SK-N-SH (cell line): ENCODE data around the gene LARP1. TPM values are rescaled to one million over a fixed set of nuclear protein-coding genes. Genes with fewer than 3 reads are reported as not detected.

ENCODE experiments used
- CTCF ChIA-PET: fragments of 300-600, 350-600 bp; formaldehyde crosslinking; extraction: SDS; loops from one replicate; lab custom pipeline; 2021; lab: Yijun Ruan, JAX
- POLR2A ChIA-PET: fragments of 350-600 bp; sonication (Branson Sonifier 250); formaldehyde crosslinking; extraction: SDS; loops from one replicate; lab custom pipeline; 2020; ENCODE audit warnings: antibody characterized with exemption, inconsistent platforms; lab: Yijun Ruan, JAX
- DNase-seq: peaks from one replicate; pipeline ENCODE4 v3.0.0; 2012
- H2AFZ ChIP-seq: fragments of 200-600 bp; sonication (generic); 2 replicates; pipeline ENCODE4 v1.8.1; 2016; ENCODE audit warnings: antibody characterized with exemption, mild to moderate bottlenecking, low read depth
- H3F3A ChIP-seq: fragments of 200-600 bp; sonication (generic); replicated peaks from 2 replicates; pipeline ENCODE3; 2016; ENCODE audit warnings: antibody characterized with exemption, mild to moderate bottlenecking; ENCODE audit not compliant: insufficient read depth
- H3K27ac ChIP-seq, 2 experiments: fragments of 200-500 bp in 1 of 2; fragments of 200-600 bp in 1 of 2; sonication (Bioruptor generic) in 1 of 2; sonication (generic), shearing (Covaris generic) in 1 of 2; 2 replicates each; pipeline versions ENCODE4 v1.5.1 to v1.6.1; 2014 to 2016; ENCODE audit warnings: low read depth in 2 of 2, inconsistent platforms in 1 of 2, low read length in 1 of 2, mild to moderate bottlenecking in 1 of 2, mixed read lengths in 1 of 2
- H3K27me3 ChIP-seq: fragments of 200-600 bp; sonication (generic), shearing (Covaris generic); 2 replicates; pipeline ENCODE4 v1.6.1; 2016; ENCODE audit warnings: mixed run types; ENCODE audit not compliant: insufficient read depth
- H3K36me3 ChIP-seq, 2 experiments: fragments of 200-500 bp in 1 of 2; fragments of 200-600 bp in 1 of 2; sonication (Bioruptor generic) in 1 of 2; sonication (generic) in 1 of 2; replicated peaks in 1 of 2; 2 replicates each; pipeline versions ENCODE3 to v1.5.1; 2014 to 2016; ENCODE audit warnings: low read length in 1 of 2, mild to moderate bottlenecking in 1 of 2; ENCODE audit not compliant: insufficient read depth in 2 of 2, control insufficient read depth in 1 of 2
- H3K4me1 ChIP-seq, 2 experiments: fragments of 200-500 bp in 1 of 2; fragments of 200-600 bp in 1 of 2; sonication (Bioruptor generic) in 1 of 2; sonication (generic), shearing (Covaris generic) in 1 of 2; 2 replicates each; pipeline versions ENCODE4 v1.5.1 to v1.6.1; 2014 to 2016; ENCODE audit warnings: low read depth in 1 of 2, low read length in 1 of 2, mixed run types in 1 of 2; ENCODE audit not compliant: insufficient read depth in 2 of 2, control insufficient read depth in 1 of 2
- H3K4me2 ChIP-seq: fragments of 200-600 bp; sonication (generic), shearing (Covaris generic); 2 replicates; pipeline ENCODE4 v1.6.1; 2017; ENCODE audit warnings: mixed run types
- H3K4me3 ChIP-seq, 2 experiments: fragments of 200-500 bp in 1 of 2; fragments of 200-600 bp in 1 of 2; sonication (Bioruptor generic) in 1 of 2; sonication (generic), shearing (Covaris generic) in 1 of 2; 2 replicates each; pipeline versions ENCODE4 v1.5.1 to v1.8.1; 2014 to 2016; ENCODE audit warnings: low read depth in 2 of 2, inconsistent platforms in 1 of 2, low read length in 1 of 2, mild to moderate bottlenecking in 1 of 2, mixed read lengths in 1 of 2, moderate library complexity in 1 of 2
- H3K79me2 ChIP-seq: fragments of 200-600 bp; sonication (generic); 2 replicates; pipeline ENCODE4 v1.8.1; 2017; ENCODE audit warnings: mild to moderate bottlenecking; ENCODE audit not compliant: insufficient read depth
- H3K9ac ChIP-seq: fragments of 200-600 bp; sonication (generic); 2 replicates; pipeline ENCODE4 v1.6.1; 2017; ENCODE audit warnings: mixed run types
- H3K9me2 ChIP-seq: fragments of 200-600 bp; sonication (generic); 2 replicates; pipeline ENCODE4 v1.6.1; 2017; ENCODE audit warnings: mixed run types
- H3K9me3 ChIP-seq: fragments of 200-600 bp; sonication (generic); 2 replicates; pipeline ENCODE4 v1.6.1; 2017; ENCODE audit warnings: mixed run types, mild to moderate bottlenecking, moderate library complexity
- H4K20me1 ChIP-seq: fragments of 200-600 bp; sonication (generic); 2 replicates; pipeline ENCODE4 v1.6.1; 2017; ENCODE audit warnings: mild to moderate bottlenecking, mixed run types; ENCODE audit not compliant: insufficient read depth
- CHD2 ChIP-seq: fragments of 150-350 bp; IDR thresholded peaks from 2 replicates; pipeline ENCODE4 v1.6.1; 2018; ENCODE audit warnings: low read length; ENCODE audit not compliant: partially characterized antibody
- ELF1 ChIP-seq: IDR thresholded peaks from 2 replicates; pipeline ENCODE4 v1.4.0; 2012
- EP300 ChIP-seq, 2 experiments: IDR thresholded peaks; 2 replicates each; pipeline versions ENCODE4 v1.4.0 to v1.6.1; 2012; ENCODE audit warnings: borderline replicate concordance in 1 of 2, low read depth in 1 of 2, low read length in 1 of 2
- EZH2phosphoT487 ChIP-seq: fragments of 200-600 bp; sonication (generic); IDR thresholded peaks from 2 replicates; pipeline ENCODE4 v1.6.1; 2017; ENCODE audit warnings: low read depth, mixed run types, mild to moderate bottlenecking, antibody characterized with exemption, moderate library complexity, borderline replicate concordance
- FOXJ3 ChIP-seq: sonication (generic); formaldehyde crosslinking; IDR thresholded peaks from 2 replicates; pipeline ENCODE4 v1.5.1; 2020; ENCODE audit warnings: mild to moderate bottlenecking, missing genetic modification reagents
- GATA2 ChIP-seq: sonication (generic); formaldehyde crosslinking; IDR thresholded peaks from 2 replicates; pipeline ENCODE4 v1.5.0; 2020; ENCODE audit warnings: mild to moderate bottlenecking, missing genetic modification reagents
- JUND ChIP-seq: IDR thresholded peaks from 2 replicates; pipeline ENCODE4 v1.4.0; 2012
- MXI1 ChIP-seq: IDR thresholded peaks from 2 replicates; pipeline ENCODE4 v1.6.1; 2012; ENCODE audit warnings: mild to moderate bottlenecking, low read depth, low read length, improper control_type of control experiment
- RAD21 ChIP-seq: IDR thresholded peaks from 2 replicates; pipeline ENCODE4 v1.6.1; 2012; ENCODE audit warnings: mild to moderate bottlenecking, low read length
- RXRA ChIP-seq: IDR thresholded peaks from 2 replicates; pipeline ENCODE4 v1.4.0; 2012; ENCODE audit warnings: low read depth, mild to moderate bottlenecking, borderline replicate concordance
- TAF1 ChIP-seq: IDR thresholded peaks from 2 replicates; pipeline ENCODE4 v1.6.1; 2012; ENCODE audit warnings: low read depth, mild to moderate bottlenecking, low read length, moderate library complexity, borderline replicate concordance
- TCF12 ChIP-seq: IDR thresholded peaks from 2 replicates; pipeline ENCODE4 v1.4.0; 2012
- TEAD4 ChIP-seq: IDR thresholded peaks from 2 replicates; pipeline ENCODE4 v1.4.0; 2012; ENCODE audit warnings: mild to moderate bottlenecking, borderline replicate concordance; ENCODE audit not compliant: insufficient read depth
- YY1 ChIP-seq: IDR thresholded peaks from 2 replicates; pipeline ENCODE4 v1.4.0; 2012; ENCODE audit warnings: low read depth, mild to moderate bottlenecking
- WGBS: methylation state at CpG from one replicate; pipeline ENCODE4 v1.1.6; 2017; ENCODE audit warnings: low lambda C conversion rate; 5-methylcytosine and 5-hydroxymethylcytosine counted together
- polyA plus RNA-seq, 3 experiments: library from polyadenylated mRNA; depleted of rRNA; stranded (reverse); fragments of >200 nt; gene quantifications; 2 replicates each; pipeline ENCODE4 v1.2.3, GENCODE V29; 2012
- TF ChIP-seq, protein P1 (sequence below): IDR thresholded peaks from 2 replicates; pipeline ENCODE4; 2012
- TF ChIP-seq, protein P2 (sequence below): fragments of 150-350 bp; IDR thresholded peaks from 2 replicates; pipeline ENCODE4 v1.6.1; 2017; ENCODE audit warnings: antibody characterized with exemption, low read length, low read depth, borderline replicate concordance
- TF ChIP-seq, protein P3 (sequence below): IDR thresholded peaks from 2 replicates; pipeline ENCODE4 v1.4.0; 2012; ENCODE audit warnings: low read depth, borderline replicate concordance
- TF ChIP-seq, protein P4 (sequence below): fragments of 150-350 bp; IDR thresholded peaks from 2 replicates; pipeline ENCODE4 v1.6.1; 2016; ENCODE audit warnings: mild to moderate bottlenecking, low read depth, low read length
- TF ChIP-seq, protein P5 (sequence below): IDR thresholded peaks from 2 replicates; pipeline ENCODE4 v1.4.0; 2012; ENCODE audit warnings: low read depth

Gene LARP1
- polyA plus RNA-seq, 1 of the 3 experiments (the other 2 are of a cell fraction) = 57.4 TPM

DNA sequence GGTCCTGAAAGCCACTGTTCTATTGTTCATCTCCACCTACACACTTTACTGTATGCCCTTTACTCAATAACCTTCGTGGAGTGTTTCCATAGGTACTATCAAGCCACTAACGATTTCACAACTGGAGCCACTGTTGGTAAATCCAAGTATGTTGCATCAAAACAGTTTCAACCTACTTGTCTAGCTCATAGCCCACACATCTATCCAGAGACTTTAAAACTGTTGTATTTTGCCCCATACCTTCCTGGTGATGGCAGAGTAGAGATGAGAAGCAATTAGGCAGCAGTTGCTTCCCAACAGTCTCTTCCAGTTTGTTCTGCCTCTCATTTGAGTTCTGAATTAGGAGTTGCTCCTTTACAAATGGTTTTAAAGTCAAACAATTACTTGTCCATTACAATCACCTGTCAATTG, 94.6 kb downstream of the LARP1 start:
- H3K79me2 ChIP-seq = no peaks in the 10 kb centered on the region
- peak overlapping the region; percentile 92; the same call in 1 of the 2 replicates for H2AFZ ChIP-seq
- peaks cover 9 to 14% of the 10 kb centered on the region in 2 experiments; a peak in 3 of 4 replicates for H3K4me1 ChIP-seq
- no peaks in the 10 kb centered on the region for H3K36me3 ChIP-seq
- TF ChIP-seq ELF1 (no peak), EP300 (IDR thresholded peaks at IDR 0.05; ENCODE audit: borderline replicate concordance in 1 of 2, low read depth in 1 of 2, low read length in 1 of 2) (no peak), FOXJ3 (CRISPR knock-in tag) (no peak), EZH2phosphoT487 (no peak), YY1 (no peak), TEAD4 (no peak), RAD21 (no peak), RXRA (no peak), TAF1 (no peak), CHD2 (no peak), TCF12 (no peak), MXI1 (no peak), JUND (no peak), GATA2 (CRISPR knock-in tag) (no peak)
- TF ChIP-seq, protein P1, sequence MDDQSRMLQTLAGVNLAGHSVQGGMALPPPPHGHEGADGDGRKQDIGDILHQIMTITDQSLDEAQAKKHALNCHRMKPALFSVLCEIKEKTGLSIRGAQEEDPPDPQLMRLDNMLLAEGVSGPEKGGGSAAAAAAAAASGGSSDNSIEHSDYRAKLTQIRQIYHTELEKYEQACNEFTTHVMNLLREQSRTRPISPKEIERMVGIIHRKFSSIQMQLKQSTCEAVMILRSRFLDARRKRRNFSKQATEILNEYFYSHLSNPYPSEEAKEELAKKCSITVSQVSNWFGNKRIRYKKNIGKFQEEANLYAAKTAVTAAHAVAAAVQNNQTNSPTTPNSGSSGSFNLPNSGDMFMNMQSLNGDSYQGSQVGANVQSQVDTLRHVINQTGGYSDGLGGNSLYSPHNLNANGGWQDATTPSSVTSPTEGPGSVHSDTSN = no peak
- TF ChIP-seq, protein P2, sequence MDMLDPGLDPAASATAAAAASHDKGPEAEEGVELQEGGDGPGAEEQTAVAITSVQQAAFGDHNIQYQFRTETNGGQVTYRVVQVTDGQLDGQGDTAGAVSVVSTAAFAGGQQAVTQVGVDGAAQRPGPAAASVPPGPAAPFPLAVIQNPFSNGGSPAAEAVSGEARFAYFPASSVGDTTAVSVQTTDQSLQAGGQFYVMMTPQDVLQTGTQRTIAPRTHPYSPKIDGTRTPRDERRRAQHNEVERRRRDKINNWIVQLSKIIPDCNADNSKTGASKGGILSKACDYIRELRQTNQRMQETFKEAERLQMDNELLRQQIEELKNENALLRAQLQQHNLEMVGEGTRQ = no peak
- TF ChIP-seq, protein P3, sequence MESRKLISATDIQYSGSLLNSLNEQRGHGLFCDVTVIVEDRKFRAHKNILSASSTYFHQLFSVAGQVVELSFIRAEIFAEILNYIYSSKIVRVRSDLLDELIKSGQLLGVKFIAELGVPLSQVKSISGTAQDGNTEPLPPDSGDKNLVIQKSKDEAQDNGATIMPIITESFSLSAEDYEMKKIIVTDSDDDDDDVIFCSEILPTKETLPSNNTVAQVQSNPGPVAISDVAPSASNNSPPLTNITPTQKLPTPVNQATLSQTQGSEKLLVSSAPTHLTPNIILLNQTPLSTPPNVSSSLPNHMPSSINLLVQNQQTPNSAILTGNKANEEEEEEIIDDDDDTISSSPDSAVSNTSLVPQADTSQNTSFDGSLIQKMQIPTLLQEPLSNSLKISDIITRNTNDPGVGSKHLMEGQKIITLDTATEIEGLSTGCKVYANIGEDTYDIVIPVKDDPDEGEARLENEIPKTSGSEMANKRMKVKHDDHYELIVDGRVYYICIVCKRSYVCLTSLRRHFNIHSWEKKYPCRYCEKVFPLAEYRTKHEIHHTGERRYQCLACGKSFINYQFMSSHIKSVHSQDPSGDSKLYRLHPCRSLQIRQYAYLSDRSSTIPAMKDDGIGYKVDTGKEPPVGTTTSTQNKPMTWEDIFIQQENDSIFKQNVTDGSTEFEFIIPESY = no peak
- TF ChIP-seq, protein P4, sequence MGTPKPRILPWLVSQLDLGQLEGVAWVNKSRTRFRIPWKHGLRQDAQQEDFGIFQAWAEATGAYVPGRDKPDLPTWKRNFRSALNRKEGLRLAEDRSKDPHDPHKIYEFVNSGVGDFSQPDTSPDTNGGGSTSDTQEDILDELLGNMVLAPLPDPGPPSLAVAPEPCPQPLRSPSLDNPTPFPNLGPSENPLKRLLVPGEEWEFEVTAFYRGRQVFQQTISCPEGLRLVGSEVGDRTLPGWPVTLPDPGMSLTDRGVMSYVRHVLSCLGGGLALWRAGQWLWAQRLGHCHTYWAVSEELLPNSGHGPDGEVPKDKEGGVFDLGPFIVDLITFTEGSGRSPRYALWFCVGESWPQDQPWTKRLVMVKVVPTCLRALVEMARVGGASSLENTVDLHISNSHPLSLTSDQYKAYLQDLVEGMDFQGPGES = no peak
- TF ChIP-seq, protein P5, sequence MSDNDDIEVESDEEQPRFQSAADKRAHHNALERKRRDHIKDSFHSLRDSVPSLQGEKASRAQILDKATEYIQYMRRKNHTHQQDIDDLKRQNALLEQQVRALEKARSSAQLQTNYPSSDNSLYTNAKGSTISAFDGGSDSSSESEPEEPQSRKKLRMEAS = no peak
- H3K27ac ChIP-seq = peak overlapping the region; percentile 26 to 77; a peak in 3 of 4 replicates
- no peaks in the 10 kb centered on the region for H3K9me3 ChIP-seq
- H3K27me3 ChIP-seq = no peaks in the 10 kb centered on the region
- H3K9me2 ChIP-seq = no peaks in the 10 kb centered on the region
- peaks cover 11% of the 10 kb centered on the region for H3F3A ChIP-seq
- no peak for DNase-seq
- ChIA-PET POLR2A (interaction anchor here (1.5 kb wide), 1 partner anchor 15 kb away, joined by 7 read pairs; no protein-coding TSS in a partner anchor), CTCF (no interaction called here)
- H3K4me3 ChIP-seq = peak overlapping the region; percentile 50 to 59
- peak overlapping the region; percentile 73; the same call in 1 of the 2 replicates for H3K4me2 ChIP-seq
- peak overlapping the region; percentile 48; the same call in 1 of the 2 replicates for H3K9ac ChIP-seq
- 78% methylated on average over 2 of the region's 2 CpGs for WGBS
- H4K20me1 ChIP-seq = no peaks in the 10 kb centered on the region
